Endothelial cell of umbilical vein (primary cell): ENCODE results near the gene IL4R. TPM values are rescaled to one million over a fixed set of nuclear protein-coding genes. Genes with fewer than 3 reads are reported as not detected.

ENCODE experiments used
- BruUV-seq: library from RNA; stranded (reverse); fragments of 400-500 nt; replicated peaks from 2 replicates; lab custom pipeline; 2021; lab: Mats Ljungman, UMichigan
- CTCF ChIA-PET: fragments of 300-600, 350-600 bp; sonication (Branson Sonifier 250); formaldehyde crosslinking; loops from one replicate; lab custom pipeline; 2021; ENCODE audit warnings: antibody characterized with exemption, inconsistent platforms; lab: Charles Lee
- POLR2A ChIA-PET: fragments of 300-600, 350-600 bp; sonication (Branson Sonifier 250); formaldehyde crosslinking; loops from one replicate; lab custom pipeline; 2021; ENCODE audit warnings: antibody characterized with exemption, inconsistent platforms; lab: Charles Lee
- DNase-seq: peaks from one replicate; pipeline ENCODE4 v3.0.0-alpha.2; 2011; ENCODE audit warnings: low read depth, low spot score
- FAIRE-seq: peaks from 2 replicates; lab custom pipeline; 2011; peaks lifted over from hg19 to GRCh38; lab: Jason Lieb, UNC
- H2AFZ ChIP-seq: 2 replicates; pipeline ENCODE4 v1.6.0; 2012; ENCODE audit warnings: low read depth, low read length, control low read depth, inconsistent platforms
- H3K27ac ChIP-seq: 2 replicates; pipeline ENCODE4 v1.5.1; 2011; ENCODE audit warnings: low read depth, mild to moderate bottlenecking, control low read depth, low read length, moderate library complexity; ENCODE audit not compliant: insufficient read depth
- H3K27me3 ChIP-seq, 2 experiments: 2 replicates each; pipeline versions ENCODE4 v1.6.0 to v1.6.1; 2011; ENCODE audit warnings: low read length in 2 of 2, mixed read lengths in 1 of 2; ENCODE audit not compliant: control insufficient read depth in 2 of 2, insufficient read depth in 2 of 2
- H3K36me3 ChIP-seq, 2 experiments: 2 replicates in 1 of 2; 3 replicates in 1 of 2; pipeline ENCODE4 v1.5.1; 2011; ENCODE audit warnings: low read length in 2 of 2, mild to moderate bottlenecking in 1 of 2, moderate library complexity in 1 of 2; ENCODE audit not compliant: control insufficient read depth in 2 of 2, insufficient read depth in 2 of 2; ENCODE audit errors: extremely low read depth in 1 of 2
- H3K4me1 ChIP-seq: 3 replicates; pipeline ENCODE4 v1.5.1; 2011; ENCODE audit warnings: mild to moderate bottlenecking, low read length; ENCODE audit not compliant: control insufficient read depth, insufficient read depth; ENCODE audit errors: extremely low read depth
- H3K4me2 ChIP-seq: 2 replicates; pipeline ENCODE4 v1.6.1; 2011; ENCODE audit warnings: low read length, control low read depth, mixed read lengths; ENCODE audit not compliant: insufficient read depth
- H3K4me3 ChIP-seq, 3 experiments: fragments of 200-600 bp in 1 of 3; sonication (generic), shearing (Covaris generic) in 1 of 3; replicated peaks in 1 of 3; 2 replicates each; pipeline ENCODE4 v1.5.1; 2011 to 2016; ENCODE audit warnings: control low read depth in 3 of 3, low read length in 3 of 3, mild to moderate bottlenecking in 2 of 3, inconsistent platforms in 1 of 3, low read depth in 1 of 3, moderate library complexity in 1 of 3; ENCODE audit not compliant: insufficient read depth in 1 of 3
- H3K79me2 ChIP-seq: 2 replicates; pipeline ENCODE4 v1.6.0; 2012; ENCODE audit warnings: low read length, inconsistent platforms; ENCODE audit not compliant: control insufficient read depth, insufficient read depth
- H3K9ac ChIP-seq: replicated peaks from 2 replicates; pipeline ENCODE3; 2011; ENCODE audit warnings: low read length, control low read depth; ENCODE audit not compliant: insufficient read depth; ENCODE audit errors: extremely low read depth
- H3K9me1 ChIP-seq: replicated peaks from 3 replicates; pipeline ENCODE4 v1.6.0; 2011; ENCODE audit warnings: mild to moderate bottlenecking, low read length; ENCODE audit not compliant: control insufficient read depth, insufficient read depth; ENCODE audit errors: extremely low read depth
- H3K9me3 ChIP-seq: replicated peaks from 2 replicates; pipeline ENCODE4 v1.5.1; 2012; ENCODE audit warnings: low read length, inconsistent platforms; ENCODE audit not compliant: control insufficient read depth, insufficient read depth
- H4K20me1 ChIP-seq: replicated peaks from 2 replicates; pipeline ENCODE3; 2011; ENCODE audit warnings: mild to moderate bottlenecking, low read length; ENCODE audit not compliant: control insufficient read depth, insufficient read depth; ENCODE audit errors: extremely low read depth
- EZH2 ChIP-seq: IDR thresholded peaks from 2 replicates; pipeline ENCODE4 v1.6.1; 2012; ENCODE audit warnings: borderline replicate concordance, low read depth, mild to moderate bottlenecking, moderate library complexity, low read length, inconsistent platforms; ENCODE audit not compliant: severe bottlenecking
- FOS ChIP-seq: IDR thresholded peaks from 2 replicates; pipeline ENCODE4 v1.6.1; 2011; ENCODE audit warnings: mild to moderate bottlenecking, low read length, moderate library complexity, borderline replicate concordance; ENCODE audit not compliant: insufficient read depth
- GATA2 ChIP-seq: IDR thresholded peaks from 2 replicates; pipeline ENCODE4 v1.7.0; 2011; ENCODE audit warnings: low read depth, mild to moderate bottlenecking, moderate library complexity, mixed read lengths, low read length; ENCODE audit not compliant: insufficient read length, insufficient read depth
- JUN ChIP-seq: IDR thresholded peaks from 2 replicates; pipeline ENCODE4 v1.6.1; 2011; ENCODE audit warnings: borderline replicate concordance, low read depth; ENCODE audit not compliant: insufficient read length, insufficient read depth
- MYC ChIP-seq: IDR thresholded peaks from one replicate; pipeline ENCODE4 v1.6.1; 2011; ENCODE audit warnings: mild to moderate bottlenecking, low read depth, low read length
- POLR2A ChIP-seq: IDR thresholded peaks from 2 replicates; pipeline ENCODE4 v1.6.1; 2012; ENCODE audit warnings: low read depth, mild to moderate bottlenecking, control low read depth, low read length
- POLR2AphosphoS5 ChIP-seq: IDR thresholded peaks from 2 replicates; pipeline ENCODE4 v1.6.1; 2012; ENCODE audit warnings: low read depth, mild to moderate bottlenecking, control low read depth, low read length, moderate library complexity; ENCODE audit not compliant: insufficient read depth
- dilution Hi-C: fragments of 300-500 bp; cut with MboI; formaldehyde crosslinking; loops from one replicate; pipeline ENCODE4 v1.15.0; 2019; ENCODE audit warnings: low sequenced_read_pairs; ENCODE audit not compliant: extremely low pct_ligation_motif_present
- intact Hi-C: fragments of 100-400 bp; cut with micrococcal nuclease; formaldehyde crosslinking; loops from one replicate; pipeline ENCODE4 v1.10.0; 2022
- polyA plus RNA-seq, 4 experiments: library from polyadenylated mRNA; depleted of rRNA in 3 of 4; stranded (reverse) in 3 of 4; unstranded in 1 of 4; fragments of >200 nt; gene quantifications; 2 replicates each; pipeline versions ENCODE4 v1.2.1 to v1.2.3, GENCODE V29; 2011 to 2012; ENCODE audit warnings: missing spikeins in 1 of 4
- total RNA-seq: library from RNA; stranded (reverse); gene quantifications from 2 replicates; pipeline ENCODE4 v1.2.3, GENCODE V29; 2021
- TF ChIP-seq, protein P1 (sequence below), 2 donors: IDR thresholded peaks; 1 replicate in 1 of 2; 2 replicates in 1 of 2; pipeline ENCODE4 v1.5.1; 2011; ENCODE audit warnings: low read length in 2 of 2, mild to moderate bottlenecking in 2 of 2, moderate library complexity in 2 of 2, control low read depth in 1 of 2, inconsistent platforms in 1 of 2, low read depth in 1 of 2; ENCODE audit not compliant: insufficient read depth in 1 of 2; ENCODE audit errors: extremely low read depth in 1 of 2
- TF ChIP-seq, protein P2 (sequence below): IDR thresholded peaks from 2 replicates; pipeline ENCODE4 v1.6.1; 2011; ENCODE audit not compliant: insufficient read depth, insufficient read length

The IL4R gene
- total and polyA plus RNA-seq, 2 donors (not counting 3 experiments of a cell fraction or from before 2014, with no cell fraction given): 138 to 139 TPM

DNA sequence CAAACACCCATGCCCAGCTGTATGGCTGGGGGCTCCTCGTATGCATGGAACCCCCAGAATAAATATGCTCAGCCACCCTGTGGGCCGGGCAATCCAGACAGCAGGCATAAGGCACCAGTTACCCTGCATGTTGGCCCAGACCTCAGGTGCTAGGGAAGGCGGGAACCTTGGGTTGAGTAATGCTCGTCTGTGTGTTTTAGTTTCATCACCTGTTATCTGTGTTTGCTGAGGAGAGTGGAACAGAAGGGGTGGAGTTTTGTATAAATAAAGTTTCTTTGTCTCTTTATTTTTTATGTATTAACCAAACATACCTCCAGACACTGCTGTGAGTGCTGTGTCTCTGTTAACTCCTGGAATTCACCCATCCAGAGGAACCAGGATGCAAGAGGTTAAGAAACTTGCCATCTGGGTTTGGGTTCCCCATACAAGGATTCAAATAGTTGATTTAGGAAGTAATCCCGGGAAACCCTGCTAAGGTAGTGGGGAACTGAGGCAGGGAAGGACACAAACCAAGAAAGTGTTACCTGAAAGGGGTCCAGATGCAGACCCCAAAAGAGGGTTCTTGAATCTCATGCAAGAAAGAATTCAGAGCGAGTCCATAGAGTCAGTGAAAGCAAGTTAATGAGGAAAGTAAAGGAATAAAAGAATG is 50.8 kb downstream of the IL4R start:
- FAIRE-seq (no peak), DNase-seq (no peak)
- TF ChIP-seq GATA2: no peak
- TF ChIP-seq, protein P1, sequence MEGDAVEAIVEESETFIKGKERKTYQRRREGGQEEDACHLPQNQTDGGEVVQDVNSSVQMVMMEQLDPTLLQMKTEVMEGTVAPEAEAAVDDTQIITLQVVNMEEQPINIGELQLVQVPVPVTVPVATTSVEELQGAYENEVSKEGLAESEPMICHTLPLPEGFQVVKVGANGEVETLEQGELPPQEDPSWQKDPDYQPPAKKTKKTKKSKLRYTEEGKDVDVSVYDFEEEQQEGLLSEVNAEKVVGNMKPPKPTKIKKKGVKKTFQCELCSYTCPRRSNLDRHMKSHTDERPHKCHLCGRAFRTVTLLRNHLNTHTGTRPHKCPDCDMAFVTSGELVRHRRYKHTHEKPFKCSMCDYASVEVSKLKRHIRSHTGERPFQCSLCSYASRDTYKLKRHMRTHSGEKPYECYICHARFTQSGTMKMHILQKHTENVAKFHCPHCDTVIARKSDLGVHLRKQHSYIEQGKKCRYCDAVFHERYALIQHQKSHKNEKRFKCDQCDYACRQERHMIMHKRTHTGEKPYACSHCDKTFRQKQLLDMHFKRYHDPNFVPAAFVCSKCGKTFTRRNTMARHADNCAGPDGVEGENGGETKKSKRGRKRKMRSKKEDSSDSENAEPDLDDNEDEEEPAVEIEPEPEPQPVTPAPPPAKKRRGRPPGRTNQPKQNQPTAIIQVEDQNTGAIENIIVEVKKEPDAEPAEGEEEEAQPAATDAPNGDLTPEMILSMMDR (IDR thresholded peaks at IDR 0.05; ENCODE audit: extremely low read depth in 1 of 2, insufficient read depth in 1 of 2, low read depth in 1 of 2, low read length in 2 of 2): no peak
- TF ChIP-seq, protein P2, sequence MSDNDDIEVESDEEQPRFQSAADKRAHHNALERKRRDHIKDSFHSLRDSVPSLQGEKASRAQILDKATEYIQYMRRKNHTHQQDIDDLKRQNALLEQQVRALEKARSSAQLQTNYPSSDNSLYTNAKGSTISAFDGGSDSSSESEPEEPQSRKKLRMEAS: no peak
- TF ChIP-seq FOS: no peak
- no peak for TF ChIP-seq JUN
- no peak for TF ChIP-seq POLR2A
- TF ChIP-seq POLR2AphosphoS5: no peak
- TF ChIP-seq EZH2: no peak
- no peak for TF ChIP-seq MYC
- Histone ChIP-seq H3K4me3 (no peak overlapping the region), H2AFZ (no peak overlapping the region), H3K27me3 (no peaks in the 10 kb centered on the region), H4K20me1 (no peaks in the 10 kb centered on the region), H3K27ac (no peak overlapping the region), H3K9ac (no peak overlapping the region), H3K9me1 (no peaks in the 10 kb centered on the region), H3K4me1 (peaks cover 19% of the 10 kb centered on the region), H3K4me2 (no peak overlapping the region), H3K9me3 (no peaks in the 10 kb centered on the region), H3K79me2 (no peaks in the 10 kb centered on the region), H3K36me3 (peaks cover 6 to 28% of the 10 kb centered on the region in 2 experiments)
- no TSS peak for BruUV-seq
- dilution Hi-C loops: no loop called here
- ChIA-PET CTCF (interaction anchor here (0.6 to 5.7 kb wide), 6 partner anchors 8 to 128 kb away, joined by 3 to 299 read pairs (median 3); no protein-coding TSS in a partner anchor), POLR2A (no interaction called here)
- intact Hi-C loops: loop anchor here (5.0 kb wide), 1 partner anchor 32 kb away; no protein-coding TSS in a partner anchor
